HG02870 (cell line): ENCODE measurements around the gene NXT1.
"Not testable (repeated sequence)": the region's sequence is repeated elsewhere in the genome, so short reads cannot be mapped to it uniquely, and the experiment has no call there.

Experiments
- ATAC-seq: cut with Tn5 transposase; IDR thresholded peaks from one replicate; pipeline ENCODE4 v1.9.1; 2021; ENCODE audit warnings: mild to moderate bottlenecking, moderate library complexity; ENCODE audit not compliant: unreplicated experiment

NXT1 gene

GRCh38 chr20:23327617-23328333, 22.8 kb upstream of the NXT1 start:
- ATAC-seq, result no peak

- ATAC-seq, result no peak
Observed at GRCh38 chr20:23331450-23332350, 18.9 kb upstream of the NXT1 start.

GRCh38 chr20:23332467-23332866, 18.1 kb upstream of the NXT1 start:
- no peak for ATAC-seq

GRCh38 chr20:23334111-23334510, 16.5 kb upstream of the NXT1 start:
- ATAC-seq, result no peak

GRCh38 chr20:23335521-23335920, 15.1 kb upstream of the NXT1 start:
- ATAC-seq, result no peak

DNA sequence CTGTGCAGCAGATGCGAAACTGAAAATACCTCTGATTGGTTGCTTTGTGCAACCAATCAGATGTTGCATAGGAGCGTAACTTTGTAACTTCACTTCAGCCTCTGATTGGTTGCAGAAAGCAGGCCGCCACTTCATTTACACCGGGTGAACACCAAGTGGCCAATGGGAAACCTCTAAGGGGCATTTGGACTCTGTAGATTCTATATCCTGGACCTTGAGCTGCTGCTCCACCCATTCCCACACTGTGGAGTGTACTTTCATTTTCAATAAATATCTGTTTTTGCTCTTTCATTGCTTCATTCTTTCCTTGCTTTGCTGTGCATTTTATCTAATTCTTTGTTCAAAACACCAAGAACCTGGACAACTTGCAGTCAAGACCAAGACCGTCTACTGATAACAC, 14.1 kb upstream of the NXT1 start:
- no peak for ATAC-seq

DNA sequence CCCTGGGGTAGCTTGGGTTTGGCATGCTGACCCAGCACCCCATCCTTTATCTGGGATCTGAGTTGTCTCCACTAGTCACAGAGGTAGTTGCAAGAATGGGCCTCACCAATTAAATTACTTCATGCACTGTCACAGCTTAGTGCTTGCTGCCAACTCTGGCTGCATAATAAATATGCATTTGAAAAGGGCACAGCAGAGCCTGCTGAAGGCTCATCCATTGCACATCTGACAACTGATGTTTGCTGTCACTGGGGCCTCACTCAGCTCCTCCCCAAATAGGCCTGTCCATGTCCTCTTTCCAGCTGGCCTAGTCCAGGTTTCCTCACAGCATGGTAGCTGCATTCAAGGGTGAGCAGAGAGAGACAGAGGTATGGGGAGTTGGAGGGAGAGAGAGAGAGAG, 13.3 kb upstream of the NXT1 start:
- no peak for ATAC-seq

- no peak for ATAC-seq
Observed at GRCh38 chr20:23339986-23340385, 10.6 kb upstream of the NXT1 start.

DNA sequence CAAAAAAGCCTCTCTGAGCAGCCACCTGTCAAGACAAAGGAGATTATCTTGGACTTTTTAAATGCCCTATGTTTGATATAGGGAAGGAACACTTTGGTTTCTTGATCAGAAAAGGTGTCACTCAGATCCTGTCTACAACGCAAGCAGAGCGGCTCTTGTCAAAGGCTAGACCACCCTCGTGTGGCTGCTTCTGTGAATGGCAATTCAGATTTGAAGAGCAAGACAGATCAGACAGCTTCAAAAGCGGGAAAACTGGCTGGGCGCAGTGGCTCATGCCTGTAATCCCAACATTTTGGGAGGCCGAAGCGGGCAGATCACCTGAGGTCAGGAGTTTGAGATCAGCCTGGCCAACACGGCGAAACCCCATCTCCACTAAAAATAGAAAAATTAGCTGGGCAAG, 10.1 kb upstream of the NXT1 start:
- ATAC-seq, result no peak

- peak; percentile 92 for ATAC-seq
Observed at GRCh38 chr20:23341073-23341472, 9.5 kb upstream of the NXT1 start.

DNA sequence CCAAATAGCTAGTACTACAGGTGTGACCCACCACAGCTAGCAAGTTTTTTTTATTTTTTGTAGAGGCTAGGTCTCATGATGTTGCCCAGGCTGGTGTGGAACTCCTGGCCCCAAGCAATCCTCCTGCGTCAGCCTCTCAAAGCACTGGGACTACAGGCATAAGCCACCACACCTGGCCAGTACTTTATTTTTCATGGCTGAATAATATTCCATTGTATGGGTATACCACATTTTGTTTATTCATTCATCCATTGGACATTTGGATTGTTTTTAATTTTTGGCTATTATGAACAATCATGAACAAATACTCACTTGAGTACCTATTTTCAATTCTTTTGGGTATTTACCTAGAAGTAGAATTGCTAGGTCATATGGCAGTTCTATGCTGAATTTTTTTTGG, 7.0 kb upstream of the NXT1 start:
- no peak for ATAC-seq

DNA sequence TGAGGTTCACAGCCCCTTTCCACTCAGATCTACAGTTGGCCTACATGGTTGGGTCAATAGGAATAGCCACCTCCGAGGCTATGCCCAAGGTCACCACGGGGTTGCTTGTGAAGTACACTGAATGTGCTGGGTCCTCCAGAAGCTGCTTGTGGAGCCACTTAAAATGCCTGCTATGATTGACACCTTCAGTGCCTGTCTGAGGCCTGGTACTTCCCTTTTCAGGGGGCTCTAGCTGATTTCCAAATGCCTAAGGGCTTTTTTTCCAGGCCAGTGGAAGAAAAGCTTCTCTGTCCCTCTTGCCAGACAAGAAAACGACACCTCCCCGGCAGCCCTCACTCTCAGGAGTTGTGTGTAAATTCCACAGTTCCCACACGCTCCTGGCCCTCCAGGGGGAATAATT, 6.3 kb upstream of the NXT1 start:
- ATAC-seq, result no peak

DNA sequence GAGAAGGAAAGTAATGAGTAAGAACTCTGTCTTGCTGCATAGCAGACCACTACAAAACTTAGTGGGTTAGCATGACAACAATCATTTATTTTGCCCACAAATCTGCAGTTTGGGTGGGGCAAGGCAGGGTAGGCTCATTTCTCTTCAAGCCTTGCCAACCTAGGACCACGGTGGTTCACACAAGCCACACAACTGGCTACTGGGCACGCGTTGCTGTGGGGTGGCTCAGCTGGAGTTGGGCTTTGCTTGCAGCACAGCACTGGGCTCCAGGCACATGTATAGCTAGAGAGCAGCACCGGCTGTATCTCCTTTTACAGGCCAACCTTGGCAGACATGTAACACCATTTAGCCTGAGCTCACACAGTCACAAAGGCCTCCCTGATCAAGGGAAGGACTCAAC, 4.6 kb upstream of the NXT1 start:
- no peak for ATAC-seq

- no peak for ATAC-seq
Observed at GRCh38 chr20:23347791-23348190, 2.8 kb upstream of the NXT1 start.

DNA sequence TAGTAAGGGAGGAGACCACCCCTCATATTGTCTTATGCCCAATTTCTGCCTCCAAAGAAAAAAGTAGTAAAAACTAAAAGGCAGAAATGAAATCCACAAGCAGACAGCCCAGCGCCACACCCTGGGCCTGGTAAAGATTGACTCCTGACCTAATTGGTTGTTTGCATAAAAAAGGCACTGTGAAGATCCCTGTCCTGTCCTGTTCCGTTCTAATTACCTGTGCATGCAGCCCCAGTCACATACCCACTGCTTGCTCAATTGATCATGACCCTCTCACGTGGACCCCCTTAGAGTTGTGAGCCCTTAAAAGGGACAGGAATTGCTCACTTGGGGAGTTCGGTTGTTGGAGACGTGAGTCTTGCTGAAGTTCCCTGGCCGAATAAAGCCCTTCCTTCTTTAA, 2.1 kb upstream of the NXT1 start:
- ATAC-seq, result not testable (repeated sequence)

GRCh38 chr20:23349338-23350195, 1.0 kb upstream of the NXT1 start:
- ATAC-seq, result peak; percentile 34

DNA sequence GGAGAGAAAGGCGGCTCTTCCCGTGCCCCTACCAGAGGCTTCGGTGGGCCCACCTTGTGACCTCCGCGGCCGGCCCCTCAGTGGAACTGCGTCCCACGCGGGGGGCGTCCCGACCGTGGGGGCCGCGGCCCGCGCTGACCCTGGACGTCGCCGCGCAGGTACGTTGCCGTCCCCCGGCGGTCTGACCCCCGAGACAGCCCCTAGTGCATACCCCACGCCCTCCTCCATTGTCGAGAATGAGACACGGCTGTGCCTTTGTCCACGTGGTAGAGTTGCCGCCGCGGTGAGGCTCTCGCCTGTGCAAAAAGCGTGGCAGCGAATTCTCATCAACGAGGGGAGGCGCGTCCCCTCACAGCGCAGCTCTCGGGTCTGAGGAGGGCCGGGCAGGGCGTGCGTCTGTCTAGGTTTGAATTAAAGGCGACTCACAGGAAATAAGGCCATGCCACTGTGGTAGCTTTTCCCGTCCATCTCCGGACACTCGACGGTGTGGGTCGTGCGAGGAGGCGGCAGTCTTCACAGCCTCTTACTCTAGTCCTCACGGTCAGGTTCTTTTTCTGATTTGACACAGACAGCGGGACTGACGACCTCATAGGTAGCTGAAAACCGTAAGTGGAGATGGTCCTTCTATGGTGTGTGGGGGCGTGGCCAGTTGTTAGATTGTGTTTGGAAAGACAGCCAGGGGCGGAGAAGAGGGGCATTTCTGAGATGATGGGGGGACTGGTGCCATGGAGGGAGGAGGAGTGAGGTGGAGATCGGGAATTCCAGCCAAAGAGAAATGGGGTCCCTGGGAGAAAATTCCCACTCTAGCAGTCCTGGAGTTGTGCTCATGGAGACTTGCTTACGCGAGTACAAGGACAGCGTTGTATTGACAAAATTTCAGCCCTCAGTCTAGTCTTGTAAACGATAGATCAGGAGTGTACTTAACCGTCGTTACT, 580 bp downstream of the NXT1 start:
- peak; percentile 27 for ATAC-seq

DNA sequence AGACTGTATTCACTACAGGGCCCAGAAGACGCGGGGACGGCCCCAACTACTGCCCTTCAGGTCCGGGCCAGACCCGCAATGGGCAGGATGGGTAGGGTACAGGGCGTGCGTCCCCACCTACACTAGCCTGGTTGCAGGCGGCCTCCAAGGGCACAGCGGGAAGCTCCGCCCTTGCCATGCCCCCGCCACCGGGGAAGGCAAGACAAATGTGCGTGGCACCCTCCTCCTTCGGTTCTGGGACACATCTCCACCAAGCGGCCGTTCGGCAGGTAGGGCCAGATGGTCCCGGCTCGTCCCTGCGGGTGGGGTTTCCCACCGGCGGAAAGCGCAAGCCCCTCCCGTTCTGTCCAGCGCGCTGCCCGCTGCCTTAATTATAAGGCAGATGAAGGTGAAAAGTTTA, 5.6 kb downstream of the NXT1 start:
- ATAC-seq, result no peak

DNA sequence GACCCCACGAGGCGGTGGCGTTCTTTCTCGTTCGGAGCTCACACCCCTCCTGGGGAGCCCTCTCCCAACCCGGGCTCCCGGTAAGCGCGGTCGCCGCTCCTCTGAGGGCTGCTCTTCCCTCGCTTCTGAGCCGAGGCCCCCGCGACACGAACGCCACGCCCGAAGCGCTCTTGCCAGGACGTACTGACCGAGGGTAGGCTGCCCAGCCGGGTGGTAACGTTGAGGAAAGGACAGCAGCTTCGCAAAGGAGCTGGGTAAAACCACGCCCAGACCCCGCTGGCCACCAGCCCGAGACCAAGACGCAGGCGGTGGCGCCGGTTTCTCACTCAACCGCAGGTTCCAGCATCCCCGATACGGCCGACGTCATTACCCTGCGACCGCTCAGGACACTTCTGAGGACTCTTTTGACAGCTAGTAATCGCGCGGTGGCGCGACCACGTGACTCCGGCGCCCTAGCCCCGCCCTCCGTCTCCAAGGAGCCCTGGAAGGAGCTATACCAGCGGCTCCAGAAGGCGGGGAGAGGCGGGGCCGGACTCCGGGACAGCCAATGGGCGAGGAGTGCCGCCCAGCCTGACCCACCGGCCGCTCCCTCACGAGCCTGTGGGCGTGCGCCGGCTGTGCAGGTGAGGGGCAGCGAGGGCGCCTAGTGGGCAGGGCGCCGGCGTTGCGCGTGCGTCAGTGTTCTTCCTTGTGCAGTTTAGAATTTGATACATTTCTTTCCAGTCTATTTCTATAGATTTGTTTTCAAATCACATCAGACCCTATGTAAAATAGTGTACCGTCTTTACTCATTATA, 7.4 kb downstream of the NXT1 start:
- ATAC-seq, result peak; percentile 70

DNA sequence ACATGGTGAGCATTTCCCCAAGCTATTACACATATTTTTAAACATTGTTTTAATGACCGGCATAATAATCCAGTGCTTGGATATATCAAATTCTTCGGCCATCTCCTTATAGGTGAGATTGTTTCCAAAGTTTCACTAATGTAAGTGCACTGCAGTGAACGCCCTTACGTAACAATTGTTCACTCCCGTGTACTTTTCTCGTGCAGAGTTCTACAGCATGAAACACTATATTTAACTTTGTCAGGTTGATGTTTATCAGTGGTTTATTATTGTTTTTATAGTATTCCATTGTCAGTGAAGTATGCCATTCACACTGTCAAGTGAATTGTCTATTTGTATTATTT, 7.9 kb downstream of the NXT1 start:
- ATAC-seq, result no peak
